HL-60 (cell line): Measurements from ENCODE around the gene GHRH.

Experiments
- DNase-seq, 2 experiments: peaks; one replicate each; pipeline ENCODE4 v3.0.0-alpha.2; 2010 to 2020; ENCODE audit warnings: low read depth in 1 of 2, low spot score in 1 of 2
- H3K27ac ChIP-seq: fragments of 250-450 bp; sonication (Bioruptor Pico); replicated peaks from 2 replicates; pipeline ENCODE4 v1.5.1; 2020; ENCODE audit warnings: mild to moderate bottlenecking, moderate library complexity
- H3K27me3 ChIP-seq: fragments of 250-450 bp; sonication (Bioruptor Pico); 2 replicates; pipeline ENCODE4 v1.5.1; 2021; ENCODE audit warnings: mild to moderate bottlenecking, moderate library complexity; ENCODE audit not compliant: insufficient read depth, poor library complexity, severe bottlenecking
- H3K4me3 ChIP-seq: replicated peaks from 2 replicates; pipeline ENCODE4 v1.5.1; 2011; ENCODE audit warnings: mild to moderate bottlenecking, control low read depth, low read length; ENCODE audit not compliant: insufficient read depth
- CTCF ChIP-seq: IDR thresholded peaks from one replicate; pipeline ENCODE4 v1.5.1; 2011; ENCODE audit warnings: low read length, control low read depth, inconsistent platforms; ENCODE audit not compliant: insufficient read depth
- GABPA ChIP-seq: IDR thresholded peaks from 2 replicates; pipeline ENCODE4 v1.6.1; 2012; ENCODE audit warnings: low read depth
- POLR2AphosphoS5 ChIP-seq: IDR thresholded peaks from 2 replicates; pipeline ENCODE4 v1.6.1; 2012; ENCODE audit warnings: low read depth
- REST ChIP-seq: IDR thresholded peaks from 2 replicates; pipeline ENCODE4 v1.6.1; 2012; ENCODE audit warnings: low read depth; ENCODE audit not compliant: insufficient replicate concordance
- SPI1 ChIP-seq: IDR thresholded peaks from 2 replicates; pipeline ENCODE4 v1.6.1; 2012; ENCODE audit warnings: low read depth, mild to moderate bottlenecking, borderline replicate concordance

Gene GHRH

GRCh38 chr20:37220731-37221130 lies 40.9 kb downstream of the GHRH start:
- TF ChIP-seq POLR2AphosphoS5: no peak
- TF ChIP-seq GABPA: no peak
- no peak for TF ChIP-seq REST
- TF ChIP-seq CTCF: no peak
- no peak for TF ChIP-seq SPI1
- DNase-seq: no peak
- H3K27ac ChIP-seq: peak overlapping the region; percentile 20; the same call in 1 of the 2 replicates
- H3K27me3 ChIP-seq: no peaks in the 10 kb centered on the region
- no peak overlapping the region for H3K4me3 ChIP-seq

GRCh38 chr20:37219751-37220668 lies 41.6 kb downstream of the GHRH start:
- TF ChIP-seq SPI1 (no peak), GABPA (no peak)
- Histone ChIP-seq H3K4me3 (no peak overlapping the region), H3K27me3 (no peaks in the 10 kb centered on the region), H3K27ac (peak overlapping the region; percentile 20; the same call in 1 of the 2 replicates)
- DNase-seq: peak in 1 of 2 experiments; percentile 5

- Histone ChIP-seq H3K4me3 (no peak overlapping the region), H3K27ac (no peak overlapping the region), H3K27me3 (no peaks in the 10 kb centered on the region)
- no peak for DNase-seq
- TF ChIP-seq SPI1 (no peak), CTCF (no peak), REST (no peak), POLR2AphosphoS5 (no peak), GABPA (no peak)
Observed at GRCh38 chr20:37218976-37219375, 42.6 kb downstream of the GHRH start.

GRCh38 chr20:37218441-37218840 lies 43.2 kb downstream of the GHRH start:
- H3K4me3 ChIP-seq: no peak overlapping the region
- H3K27me3 ChIP-seq: no peaks in the 10 kb centered on the region
- TF ChIP-seq REST: no peak
- TF ChIP-seq GABPA: no peak
- TF ChIP-seq SPI1: no peak
- no peak for TF ChIP-seq CTCF
- TF ChIP-seq POLR2AphosphoS5: no peak
- DNase-seq: no peak
- H3K27ac ChIP-seq: no peak overlapping the region
